HuH-7 (cell line): Measurements from ENCODE around the gene AUTS2.

Experiments used
- DNase-seq: peaks from one replicate; pipeline ENCODE4 v3.0.0; 2011; ENCODE audit warnings: low spot score

Gene AUTS2

GRCh38 chr7:70387217-70387616 is 788.9 kb downstream of the AUTS2 start:
- no peak for DNase-seq

DNA sequence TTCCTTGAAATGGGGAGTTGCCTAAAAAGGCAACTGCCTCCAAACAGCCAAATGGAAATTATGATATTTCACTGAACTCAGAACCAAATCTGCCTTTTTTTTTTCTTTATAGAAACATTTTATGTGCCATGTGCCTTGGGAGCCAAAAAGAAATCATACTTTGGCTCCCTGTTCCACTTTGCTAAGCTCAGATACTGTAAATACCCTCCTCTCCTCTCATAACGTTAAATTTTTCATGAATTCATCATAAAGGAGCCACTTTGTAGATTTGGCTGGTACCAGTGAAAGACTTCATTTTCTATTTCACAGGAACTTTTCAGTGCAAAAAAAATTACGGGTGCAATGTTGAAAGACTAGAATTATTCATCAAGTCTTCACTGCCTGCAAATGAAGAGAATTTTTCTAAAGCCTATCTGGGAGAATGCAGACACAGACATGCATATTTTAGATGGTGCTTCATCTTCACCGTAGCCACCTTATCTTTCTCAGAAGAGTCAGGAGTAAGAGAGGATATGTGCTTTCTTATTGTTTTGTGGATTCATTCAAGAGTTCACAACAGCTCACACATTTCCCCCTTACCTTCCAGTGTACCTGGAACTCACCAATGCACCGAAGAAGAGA is 791.4 kb downstream of the AUTS2 start:
- no peak for DNase-seq

GRCh38 chr7:70390251-70390650 is 792.0 kb downstream of the AUTS2 start:
- no peak for DNase-seq

DNA sequence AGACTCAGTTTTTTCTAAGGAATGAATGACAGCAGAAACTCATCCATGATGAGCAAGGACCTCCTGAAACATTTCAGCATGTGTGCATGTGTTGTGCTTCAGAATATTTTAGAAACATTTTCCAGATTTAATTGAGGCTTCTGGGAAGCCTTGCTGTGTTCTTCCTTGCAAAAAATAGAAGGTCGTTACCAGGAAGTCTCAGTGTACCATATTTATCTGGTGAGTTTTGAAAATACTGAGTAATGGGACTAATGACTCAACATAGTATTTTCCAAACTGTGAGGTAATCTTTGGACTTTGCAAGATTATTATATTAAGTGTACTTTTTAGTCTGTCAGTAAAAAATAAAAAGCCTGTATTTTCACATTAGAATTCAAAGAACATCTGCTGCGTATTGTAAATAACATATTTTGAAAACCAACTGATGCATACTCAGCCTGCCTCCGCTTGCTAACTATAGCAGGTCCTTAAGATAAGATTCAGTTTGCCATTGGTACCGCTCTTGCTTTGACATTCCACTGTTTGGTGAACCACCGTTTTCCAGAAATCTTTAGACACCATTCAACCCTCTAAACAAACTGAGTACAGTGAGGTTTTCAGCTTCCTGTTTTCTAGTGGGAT is 794.1 kb downstream of the AUTS2 start:
- no peak for DNase-seq

DNA sequence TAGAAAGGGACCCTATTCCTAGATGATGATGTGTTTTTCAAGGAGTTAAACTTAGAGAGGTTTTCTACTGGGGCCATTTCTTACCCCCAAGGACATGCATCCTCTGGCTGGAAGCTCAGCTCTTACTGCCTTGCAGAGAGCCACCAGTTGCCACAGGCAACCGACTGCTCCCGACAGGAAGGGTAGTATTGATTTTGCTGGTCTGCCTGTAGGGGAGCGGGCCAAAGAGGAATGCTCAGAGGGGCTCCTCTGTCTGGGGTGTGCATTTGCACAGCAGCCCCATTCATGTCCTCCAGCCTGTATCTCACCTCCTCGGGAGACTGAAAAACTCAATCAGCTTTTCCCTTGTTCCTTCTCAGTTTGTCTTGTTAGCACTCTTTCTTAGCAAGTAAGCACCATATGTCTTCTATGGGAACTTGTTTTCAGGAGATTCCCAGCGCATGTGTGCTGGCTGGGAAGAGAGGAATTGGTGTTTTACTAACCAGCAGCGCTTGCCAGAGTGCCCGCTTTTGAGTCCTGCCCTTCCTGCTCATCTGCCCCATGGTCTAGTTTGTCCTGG is 794.7 kb downstream of the AUTS2 start:
- DNase-seq, result no peak

GRCh38 chr7:70393956-70394355 is 795.7 kb downstream of the AUTS2 start:
- DNase-seq, result no peak

GRCh38 chr7:70400829-70401380 is 802.6 kb downstream of the AUTS2 start:
- DNase-seq, result no peak

DNA sequence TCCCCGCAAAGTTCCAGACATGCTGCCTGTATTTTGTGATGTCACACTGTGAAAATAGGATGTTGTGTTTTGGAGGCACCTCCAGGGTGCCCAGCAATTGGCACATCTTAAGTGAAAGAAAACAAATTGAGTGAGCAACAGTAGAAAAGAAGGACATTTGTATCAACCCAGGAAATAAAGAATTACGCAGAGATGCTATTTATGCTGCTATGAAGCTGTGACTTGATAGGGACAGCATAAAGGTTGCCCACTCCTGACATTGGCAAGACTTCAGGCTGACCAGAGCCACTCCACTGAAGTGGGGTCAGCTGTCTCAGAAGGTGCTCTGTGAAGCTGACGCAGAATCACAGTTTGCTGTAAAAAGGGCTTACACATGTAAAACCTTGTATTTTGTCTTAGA is 803.8 kb downstream of the AUTS2 start:
- no peak for DNase-seq

DNA sequence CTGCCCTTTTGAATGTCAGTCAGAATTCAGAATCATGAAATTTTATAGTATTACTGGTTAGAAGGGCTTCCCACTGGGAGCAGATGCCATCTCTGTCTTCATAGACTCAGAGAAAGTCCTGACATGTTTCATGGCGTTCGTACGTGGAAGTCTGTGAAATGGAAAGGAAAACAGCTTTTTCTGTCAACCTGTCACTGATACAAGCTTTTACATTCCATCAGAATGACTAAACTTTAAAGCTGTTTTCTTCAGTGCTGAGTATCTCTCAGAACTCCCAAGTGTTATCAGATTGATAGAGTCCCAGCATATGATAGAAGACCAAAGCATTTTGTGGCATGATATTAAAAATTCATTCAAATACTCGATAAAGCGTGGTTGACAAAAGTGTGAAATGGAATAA is 807.0 kb downstream of the AUTS2 start:
- DNase-seq, result no peak

- no peak for DNase-seq
These were observed 808.1 kb downstream of the AUTS2 start for GRCh38 chr7:70406186-70406949.

DNA sequence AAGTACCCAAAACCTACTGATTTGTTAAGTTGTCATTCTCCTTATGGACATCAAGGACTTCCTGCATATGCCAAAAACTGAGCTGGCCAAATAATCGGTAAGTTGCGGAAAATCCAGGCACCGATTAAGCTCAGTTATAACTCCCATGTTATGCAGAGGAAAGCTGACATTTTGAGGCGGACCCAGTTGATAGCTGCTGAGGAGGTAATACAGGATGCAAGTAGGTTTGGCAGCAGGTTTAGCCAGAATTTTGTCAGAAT is 808.6 kb downstream of the AUTS2 start:
- no peak for DNase-seq

GRCh38 chr7:70408477-70408876 is 810.2 kb downstream of the AUTS2 start:
- no peak for DNase-seq

GRCh38 chr7:70408891-70409290 is 810.6 kb downstream of the AUTS2 start:
- DNase-seq, result no peak

DNA sequence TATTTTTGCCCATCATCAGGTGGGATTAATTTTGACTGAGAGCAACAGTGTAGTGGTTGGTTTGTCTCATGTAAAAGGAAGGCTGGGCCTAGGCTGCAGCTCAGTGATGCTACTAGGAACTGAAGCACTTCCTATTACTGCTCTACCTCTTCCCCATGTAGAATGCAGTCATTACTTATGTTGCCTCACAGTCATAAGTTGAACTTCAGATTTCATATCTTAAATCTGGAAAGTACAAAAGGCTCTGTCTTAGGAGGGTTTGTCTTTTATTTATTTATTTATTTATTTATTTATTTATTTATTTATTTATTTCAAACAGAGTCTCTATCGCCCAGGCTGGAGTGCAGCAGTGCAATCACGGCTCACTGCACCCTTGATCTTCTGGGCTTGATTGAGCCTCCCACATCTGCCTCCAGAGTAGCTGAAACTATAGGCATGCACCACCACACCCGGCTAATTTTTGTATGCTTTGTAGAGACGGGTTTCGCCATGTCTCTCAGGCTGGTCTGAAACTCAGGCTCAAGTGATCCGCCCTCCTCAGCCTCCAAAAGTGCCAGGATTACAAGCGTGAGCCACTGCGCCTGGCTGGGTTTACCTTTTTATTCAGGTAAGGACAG is 812.0 kb downstream of the AUTS2 start:
- no peak for DNase-seq

DNA sequence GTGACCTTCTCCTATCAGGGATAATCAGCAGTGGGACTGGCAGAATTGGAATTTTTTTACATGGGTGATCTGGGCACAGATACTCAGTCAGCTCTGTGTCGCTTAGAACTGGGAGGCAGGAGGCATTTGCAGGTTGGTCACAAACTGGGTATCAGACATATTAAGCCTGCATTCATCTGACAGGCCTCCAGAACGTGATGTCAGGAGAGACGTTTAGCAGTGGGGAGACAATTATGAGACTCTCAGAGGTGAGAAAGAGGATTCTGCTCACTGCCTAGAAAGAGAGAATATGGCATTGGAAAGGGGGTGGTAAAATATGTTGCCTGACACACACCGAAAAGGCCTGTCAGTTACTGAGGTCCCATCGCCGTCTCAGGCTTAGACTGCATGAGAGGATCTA is 816.1 kb downstream of the AUTS2 start:
- no peak for DNase-seq

- DNase-seq, result no peak
These were observed 817.1 kb downstream of the AUTS2 start for GRCh38 chr7:70415179-70415972.

GRCh38 chr7:70416347-70416985 is 818.2 kb downstream of the AUTS2 start:
- no peak for DNase-seq

- DNase-seq, result no peak
These were observed 818.8 kb downstream of the AUTS2 start for GRCh38 chr7:70416986-70417655.

- no peak for DNase-seq
These were observed 821.5 kb downstream of the AUTS2 start for GRCh38 chr7:70419526-70420380.

GRCh38 chr7:70420381-70420662 is 822.0 kb downstream of the AUTS2 start:
- DNase-seq, result no peak
